ENCODE results near the gene CCR7. TPM values are rescaled to one million over a fixed set of nuclear protein-coding genes. Genes with fewer than 3 reads are reported as not detected.
A peak's percentile ranks its signal among the peaks of the same experiment; 100 is the strongest.

The CCR7 gene
- total RNA-seq, 1 donor from 2014 or later, result 1.1 TPM

- Histone ChIP-seq H3K27ac (peak overlapping the region; percentile 83), H3K4me3 (no peak overlapping the region), H3K4me1 (peaks cover 64% of the 10 kb centered on the region), H3K9me3 (no peaks in the 10 kb centered on the region), H3K36me3 (no peaks in the 10 kb centered on the region), H3K27me3 (no peaks in the 10 kb centered on the region)
- ATAC-seq, result no peak
- intact Hi-C loops (cut with DNase I), result loop anchor here (5.0 kb wide), 1 partner anchor 112 kb away; the partner anchor contains the start of gene IGFBP4
- TF ChIP-seq, protein P1, sequence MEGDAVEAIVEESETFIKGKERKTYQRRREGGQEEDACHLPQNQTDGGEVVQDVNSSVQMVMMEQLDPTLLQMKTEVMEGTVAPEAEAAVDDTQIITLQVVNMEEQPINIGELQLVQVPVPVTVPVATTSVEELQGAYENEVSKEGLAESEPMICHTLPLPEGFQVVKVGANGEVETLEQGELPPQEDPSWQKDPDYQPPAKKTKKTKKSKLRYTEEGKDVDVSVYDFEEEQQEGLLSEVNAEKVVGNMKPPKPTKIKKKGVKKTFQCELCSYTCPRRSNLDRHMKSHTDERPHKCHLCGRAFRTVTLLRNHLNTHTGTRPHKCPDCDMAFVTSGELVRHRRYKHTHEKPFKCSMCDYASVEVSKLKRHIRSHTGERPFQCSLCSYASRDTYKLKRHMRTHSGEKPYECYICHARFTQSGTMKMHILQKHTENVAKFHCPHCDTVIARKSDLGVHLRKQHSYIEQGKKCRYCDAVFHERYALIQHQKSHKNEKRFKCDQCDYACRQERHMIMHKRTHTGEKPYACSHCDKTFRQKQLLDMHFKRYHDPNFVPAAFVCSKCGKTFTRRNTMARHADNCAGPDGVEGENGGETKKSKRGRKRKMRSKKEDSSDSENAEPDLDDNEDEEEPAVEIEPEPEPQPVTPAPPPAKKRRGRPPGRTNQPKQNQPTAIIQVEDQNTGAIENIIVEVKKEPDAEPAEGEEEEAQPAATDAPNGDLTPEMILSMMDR (IDR thresholded peaks at IDR 0.05), result no peak
- peak; percentile 53 for DNase-seq
Observed at GRCh38 chr17:40554646-40555295, 10.5 kb downstream of the CCR7 start.

GRCh38 chr17:40553694-40554534 lies 11.4 kb downstream of the CCR7 start:
- H3K27ac ChIP-seq, result peak overlapping the region; percentile 83
- no peaks in the 10 kb centered on the region for H3K9me3 ChIP-seq
- no peaks in the 10 kb centered on the region for H3K27me3 ChIP-seq
- peak overlapping the region; percentile 17 for H3K4me3 ChIP-seq
- peaks cover 67% of the 10 kb centered on the region for H3K4me1 ChIP-seq
- DNase-seq (peak; percentile 70), ATAC-seq (peak; percentile 47)
- TF ChIP-seq, protein P1 (IDR thresholded peaks at IDR 0.05), result no peak
- H3K36me3 ChIP-seq, result no peaks in the 10 kb centered on the region
- intact Hi-C loops (cut with DNase I), result no loop called here

DNA sequence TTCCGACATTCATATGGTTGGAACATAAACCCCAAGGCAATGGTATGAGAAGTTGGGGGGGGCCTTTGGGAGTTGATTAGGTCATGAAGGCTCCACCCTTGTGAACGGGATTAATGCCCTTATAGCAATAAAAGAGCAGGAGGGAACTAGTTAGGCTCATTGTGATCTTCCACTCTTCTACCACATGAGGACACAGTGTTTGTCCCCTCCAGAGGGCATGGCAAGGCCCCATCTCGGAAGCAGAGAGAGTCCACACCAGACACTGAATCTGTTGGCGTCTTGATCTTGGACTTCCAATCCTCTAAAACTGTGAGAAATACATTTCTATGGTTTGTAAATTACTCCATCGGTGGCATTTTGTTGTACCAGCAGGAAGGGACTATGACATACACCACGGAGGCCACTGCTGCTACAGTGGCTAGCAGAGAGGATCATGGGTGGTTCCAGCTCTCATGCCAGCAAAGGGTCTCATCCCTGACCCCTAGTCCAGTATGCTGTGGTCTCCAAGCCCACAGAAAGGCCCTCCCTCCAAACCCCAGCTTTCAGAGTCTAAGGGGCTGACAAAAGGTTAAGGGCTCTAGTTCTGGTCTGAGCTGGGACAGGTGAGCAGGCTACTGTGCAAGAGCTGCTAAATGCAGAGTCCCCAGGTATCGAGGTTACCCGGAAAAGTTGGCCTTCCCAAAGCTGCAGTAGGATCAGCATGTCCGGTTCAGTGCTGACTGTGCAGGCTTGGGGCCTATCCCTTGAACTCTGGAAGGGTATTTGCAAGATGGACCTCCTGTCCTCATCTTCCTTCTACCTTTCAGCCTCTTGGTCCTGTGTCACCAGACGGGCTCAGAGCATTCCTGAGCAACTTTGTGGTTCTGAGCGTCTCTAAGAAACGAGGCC lies 12.2 kb downstream of the CCR7 start:
- ATAC-seq (peak; percentile 26), DNase-seq (peak; percentile 58)
- TF ChIP-seq, protein P1 (IDR thresholded peaks at IDR 0.05), result no peak
- peaks cover 75% of the 10 kb centered on the region for H3K4me1 ChIP-seq
- no peaks in the 10 kb centered on the region for H3K36me3 ChIP-seq
- H3K4me3 ChIP-seq, result no peak overlapping the region
- H3K9me3 ChIP-seq, result no peaks in the 10 kb centered on the region
- intact Hi-C loops (cut with DNase I), result no loop called here
- peak overlapping the region; percentile 83 for H3K27ac ChIP-seq
- H3K27me3 ChIP-seq, result no peaks in the 10 kb centered on the region

- no peaks in the 10 kb centered on the region for H3K36me3 ChIP-seq
- no peaks in the 10 kb centered on the region for H3K9me3 ChIP-seq
- no peaks in the 10 kb centered on the region for H3K27me3 ChIP-seq
- ATAC-seq (no peak), DNase-seq (peak; percentile 61)
- H3K27ac ChIP-seq, result peak overlapping the region; percentile 83
- intact Hi-C loops (cut with DNase I), result no loop called here
- H3K4me1 ChIP-seq, result peaks cover 80% of the 10 kb centered on the region
- no peak overlapping the region for H3K4me3 ChIP-seq
- TF ChIP-seq, protein P1 (IDR thresholded peaks at IDR 0.05), result no peak
Observed at GRCh38 chr17:40551879-40552768, 13.1 kb downstream of the CCR7 start.

Data from upper lobe of right lung (tissue), 1 donor.